ENCODE results near the gene HHIPL1.

- no peak for TF ChIP-seq EZH2 (IDR thresholded peaks at IDR 0.05; ENCODE audit: borderline replicate concordance, low read depth, low read length, severe bottlenecking)
- TF ChIP-seq, protein P1, sequence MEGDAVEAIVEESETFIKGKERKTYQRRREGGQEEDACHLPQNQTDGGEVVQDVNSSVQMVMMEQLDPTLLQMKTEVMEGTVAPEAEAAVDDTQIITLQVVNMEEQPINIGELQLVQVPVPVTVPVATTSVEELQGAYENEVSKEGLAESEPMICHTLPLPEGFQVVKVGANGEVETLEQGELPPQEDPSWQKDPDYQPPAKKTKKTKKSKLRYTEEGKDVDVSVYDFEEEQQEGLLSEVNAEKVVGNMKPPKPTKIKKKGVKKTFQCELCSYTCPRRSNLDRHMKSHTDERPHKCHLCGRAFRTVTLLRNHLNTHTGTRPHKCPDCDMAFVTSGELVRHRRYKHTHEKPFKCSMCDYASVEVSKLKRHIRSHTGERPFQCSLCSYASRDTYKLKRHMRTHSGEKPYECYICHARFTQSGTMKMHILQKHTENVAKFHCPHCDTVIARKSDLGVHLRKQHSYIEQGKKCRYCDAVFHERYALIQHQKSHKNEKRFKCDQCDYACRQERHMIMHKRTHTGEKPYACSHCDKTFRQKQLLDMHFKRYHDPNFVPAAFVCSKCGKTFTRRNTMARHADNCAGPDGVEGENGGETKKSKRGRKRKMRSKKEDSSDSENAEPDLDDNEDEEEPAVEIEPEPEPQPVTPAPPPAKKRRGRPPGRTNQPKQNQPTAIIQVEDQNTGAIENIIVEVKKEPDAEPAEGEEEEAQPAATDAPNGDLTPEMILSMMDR (IDR thresholded peaks at IDR 0.05; ENCODE audit: borderline replicate concordance, extremely low read depth, low read length, poor library complexity, severe bottlenecking), result no peak
Observed at GRCh38 chr14:99674064-99674650, 29.2 kb downstream of the HHIPL1 start.
